Lower leg skin (tissue), 4 donors: ENCODE data around the gene C2orf92. TPM values are rescaled to one million over a fixed set of nuclear protein-coding genes. Genes with fewer than 3 reads are reported as not detected.
"Not testable (repeated sequence)": the region's sequence is repeated elsewhere in the genome, so short reads cannot be mapped to it uniquely, and the experiment has no call there.

Experiments used
- DNase-seq, 2 donors: peaks; one replicate each; pipeline ENCODE4 v3.0.0-alpha.2; 2019; ENCODE audit warnings: low spot score in 2 of 2
- H3K4me3 ChIP-seq: fragments of 200-600 bp; sonication (generic); 2 replicates; pipeline ENCODE4 v1.5.1; 2017; ENCODE audit warnings: mild to moderate bottlenecking, low read depth; ENCODE audit not compliant: poor library complexity, severe bottlenecking
- CTCF ChIP-seq, 3 donors: fragments of 450-650 bp; IDR thresholded peaks; one replicate each; pipeline ENCODE4 v1.5.1; 2016; ENCODE audit warnings: antibody characterized with exemption in 3 of 3, mild to moderate bottlenecking in 3 of 3, moderate library complexity in 2 of 3
- POLR2A ChIP-seq, 2 donors: fragments of 450-650 bp; IDR thresholded peaks; one replicate each; pipeline ENCODE4 v1.6.1; 2016 to 2017; ENCODE audit warnings: antibody characterized with exemption in 2 of 2, mild to moderate bottlenecking in 1 of 2, moderate library complexity in 1 of 2
- WGBS, 2 donors: methylation state at CpG; one replicate each; pipeline ENCODE4 v1.1.5; 2018; 5-methylcytosine and 5-hydroxymethylcytosine counted together
- intact Hi-C: fragments of 100-400 bp; cut with DNase I; formaldehyde crosslinking; loops from one replicate; pipeline ENCODE4 v1.15.0; 2023; ENCODE audit warnings: low total_unique reads
- total RNA-seq, 4 donors: library from RNA; depleted of rRNA; stranded (reverse); fragments of >200 nt; gene quantifications; one replicate each; pipeline ENCODE4 v1.1.0, GENCODE V29; 2016

The C2orf92 gene
- total RNA-seq, 4 donors from 2014 or later, result 5.0 to 20.2 (median 13.4) TPM

DNA sequence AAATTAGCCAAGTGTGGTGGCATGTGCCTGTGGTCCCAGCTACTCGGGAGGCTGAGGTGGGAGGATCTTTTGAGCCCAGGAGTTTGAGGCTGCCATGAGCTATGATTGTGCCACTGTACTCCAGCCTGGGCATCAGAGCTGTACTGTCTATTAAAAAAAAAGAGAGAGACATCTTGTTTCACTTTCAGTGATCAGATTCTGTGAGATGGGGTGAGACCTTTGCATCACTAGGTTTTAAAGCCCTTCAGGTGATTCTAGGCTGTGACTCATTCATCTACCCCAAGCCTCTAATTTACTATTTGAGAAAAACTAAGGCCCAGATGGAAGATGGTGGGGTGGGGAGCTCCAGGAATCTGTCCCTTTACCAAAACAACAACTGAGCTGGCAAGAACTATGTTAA, 7.1 kb downstream of the C2orf92 start:
- TF ChIP-seq CTCF (IDR thresholded peaks at IDR 0.05) (no peak), POLR2A (IDR thresholded peaks at IDR 0.05) (no peak)
- WGBS, 2 donors, result 95 to 100% methylated on average over 1 of the region's 1 CpG
- intact Hi-C loops, result no loop called here
- DNase-seq, result no peak
- H3K4me3 ChIP-seq, result no peak overlapping the region

GRCh38 chr2:97677480-97677879, 8.0 kb downstream of the C2orf92 start:
- H3K4me3 ChIP-seq, result no peak overlapping the region
- WGBS, 2 donors, result 91% methylated on average over 2 of the region's 2 CpGs
- TF ChIP-seq POLR2A (IDR thresholded peaks at IDR 0.05) (no peak), CTCF (IDR thresholded peaks at IDR 0.05) (no peak)
- intact Hi-C loops, result no loop called here
- no peak for DNase-seq

GRCh38 chr2:97678298-97678697, 8.8 kb downstream of the C2orf92 start:
- 89 to 100% methylated on average over 1 of the region's 1 CpG for WGBS, 2 donors

GRCh38 chr2:97687235-97687634, 17.7 kb downstream of the C2orf92 start:
- H3K4me3 ChIP-seq, intact Hi-C loops, DNase-seq: not testable (repeated sequence)
- WGBS, 2 donors, result 91 to 98% methylated on average over 2 of the region's 3 CpGs

More at GRCh38 chr2:97678298-97678697, 8.8 kb downstream of the C2orf92 start:
- no peak overlapping the region for H3K4me3 ChIP-seq
- DNase-seq, result no peak
- intact Hi-C loops, result no loop called here
- TF ChIP-seq CTCF (IDR thresholded peaks at IDR 0.05) (no peak), POLR2A (IDR thresholded peaks at IDR 0.05) (no peak)

DNA sequence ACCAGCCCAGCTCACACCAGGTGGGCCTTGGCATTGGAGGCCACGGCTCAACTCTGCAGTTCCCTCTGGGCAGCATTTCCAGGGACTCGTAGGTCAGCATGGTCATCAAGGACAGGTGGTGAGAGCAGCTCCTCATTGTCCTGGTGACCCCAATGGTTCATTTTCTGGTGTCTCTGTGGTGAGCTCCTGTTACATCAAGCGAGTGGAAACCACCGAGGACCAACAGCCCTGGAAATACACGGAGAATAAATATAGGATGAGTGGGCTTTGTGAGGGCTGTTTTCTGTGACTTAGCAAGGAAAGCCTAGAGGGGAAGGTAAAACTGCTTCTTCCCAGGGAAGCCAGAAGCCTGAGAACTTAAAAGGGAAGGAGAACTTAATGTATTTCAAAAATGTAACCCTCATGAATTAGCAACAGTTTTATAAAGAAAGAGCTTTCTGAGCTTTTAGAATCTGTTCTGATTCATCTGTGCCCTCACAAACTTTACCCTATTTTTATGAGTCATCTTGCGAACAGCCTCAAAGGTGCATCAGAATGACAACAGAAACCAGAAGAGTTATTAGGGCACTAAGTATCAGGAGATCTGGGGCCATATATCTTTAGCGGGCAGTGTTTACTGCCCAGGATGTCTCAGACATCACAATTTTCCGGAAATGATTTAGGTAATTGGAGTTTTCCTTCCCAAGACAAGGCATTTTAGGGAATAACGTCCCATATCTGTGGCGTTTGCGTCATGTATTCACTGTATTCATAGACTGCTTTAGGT, 18.7 kb downstream of the C2orf92 start:
- no peak overlapping the region for H3K4me3 ChIP-seq
- intact Hi-C loops, result no loop called here
- DNase-seq, result no peak
- TF ChIP-seq CTCF (IDR thresholded peaks at IDR 0.05) (no peak), POLR2A (IDR thresholded peaks at IDR 0.05) (no peak)
- 84 to 91% methylated on average over 9 to 11 of the region's 11 CpGs for WGBS, 2 donors

GRCh38 chr2:97691166-97691565, 21.7 kb downstream of the C2orf92 start:
- no peak for DNase-seq
- H3K4me3 ChIP-seq, result no peak overlapping the region
- WGBS, 2 donors, result 56 to 82% methylated on average over 5 to 6 of the region's 6 CpGs
- TF ChIP-seq POLR2A (IDR thresholded peaks at IDR 0.05) (no peak), CTCF (IDR thresholded peaks at IDR 0.05) (no peak)
- intact Hi-C loops, result loop anchor here (10.0 kb wide), 1 partner anchor 96 kb away; no protein-coding TSS in a partner anchor
